Spinal cord (tissue), 10 donors: ENCODE results near the gene FMR1. TPM values are rescaled to one million over a fixed set of nuclear protein-coding genes. Genes with fewer than 3 reads are reported as not detected.

ENCODE experiments used
- DNase-seq, 6 donors: peaks; one replicate each; pipeline versions ENCODE4 v3.0.0 to v3.0.0-alpha.2; 2013 to 2015; ENCODE audit warnings: low spot score in 6 of 6, low read depth in 4 of 6
- H3K27ac ChIP-seq: one replicate; pipeline ENCODE4 v1.5.1; 2013; ENCODE audit warnings: low read depth, low read length, control low read depth
- H3K27me3 ChIP-seq: one replicate; pipeline ENCODE4 v1.6.1; 2013; ENCODE audit warnings: low read length; ENCODE audit not compliant: control insufficient read depth, insufficient read depth
- H3K36me3 ChIP-seq: one replicate; pipeline ENCODE4 v1.6.1; 2013; ENCODE audit warnings: low read length; ENCODE audit not compliant: control insufficient read depth, insufficient read depth
- H3K4me1 ChIP-seq: one replicate; pipeline ENCODE4 v1.6.1; 2013; ENCODE audit warnings: low read length; ENCODE audit not compliant: control insufficient read depth, insufficient read depth
- H3K4me3 ChIP-seq: one replicate; pipeline ENCODE4 v1.5.1; 2013; ENCODE audit warnings: low read depth, low read length, control low read depth
- H3K9me3 ChIP-seq: one replicate; pipeline ENCODE4 v1.6.1; 2013; ENCODE audit warnings: low read length; ENCODE audit not compliant: control insufficient read depth, insufficient read depth
- WGBS: methylation state at CpG from one replicate; pipeline ENCODE4 v1.1.5; 2013; ENCODE audit warnings: missing lambda C conversion rate; ENCODE audit not compliant: insufficient coverage; 5-methylcytosine and 5-hydroxymethylcytosine counted together
- polyA plus RNA-seq, 2 donors: library from polyadenylated mRNA; unstranded; fragments of 120-200 nt; gene quantifications; one replicate each; pipeline ENCODE4 v1.2.1, GENCODE V29; 2013; ENCODE audit not compliant: insufficient read length in 2 of 2
- small RNA-seq: library from RNA; depleted of rRNA; stranded (forward); fragments of <200 nt; gene quantifications from one replicate; pipeline ENCODE3, GENCODE V24; 2014; ENCODE audit warnings: low replicate concordance
- total RNA-seq, 2 donors: library from RNA; depleted of rRNA in 1 of 2; stranded (reverse); fragments of 120-200 nt in 1 of 2; fragments of >200 nt in 1 of 2; gene quantifications; one replicate each; pipeline versions ENCODE4 v1.2.3 to v1.2.4, GENCODE V29; 2013 to 2014
- donor health status: healthy.

The FMR1 gene
- total and polyA plus RNA-seq, 4 donors, result 48.0 to 82.0 (median 64.8) TPM

GRCh38 chrX:147981038-147981752, 69.5 kb downstream of the FMR1 start, which contains the start of gene FMR1NB:
Gene FMR1NB (plus strand): TSS chrX:147981337. CDS start chrX:147981403, 66 bp downstream.
- Histone ChIP-seq H3K36me3 (no peaks in the 10 kb centered on the region), H3K4me1 (no peaks in the 10 kb centered on the region), H3K27ac (no peak within 1 kb of the TSS), H3K4me3 (no peak within 1 kb of the TSS), H3K27me3 (no peaks in the 10 kb centered on the region), H3K9me3 (no peaks in the 10 kb centered on the region)
- DNase-seq, result no peak
- 94% methylated on average over 32 of the region's 35 CpGs for WGBS

Small RNAs within 50 kb of the gene (small RNA-seq; reads per million reads assigned to genes)
- not detected for gene RF02118

Other genes starting within 250 kb of the FMR1 start
- gene FMR1NB, start 69.4 kb downstream of the FMR1 start, total RNA-seq, result not detected
- under 1 TPM in 1 of 2 donors, not detected in 1; 0.18 TPM for gene FMR1NB, start 69.4 kb downstream of the FMR1 start, polyA plus RNA-seq